ENCODE data around the gene KLF12.

KLF12 gene

GRCh38 chr13:74145249-74145975, 11.2 kb upstream of the KLF12 start:
- H3K4me1 Mint-ChIP-seq = no peaks in the 10 kb centered on the region
- no peak overlapping the region for H3K4me3 Mint-ChIP-seq
- H3K27me3 Mint-ChIP-seq = no peaks in the 10 kb centered on the region
- no peak for ATAC-seq
- no peaks in the 10 kb centered on the region for H3K9me3 Mint-ChIP-seq
- H3K27ac Mint-ChIP-seq = no peak overlapping the region
- H3K36me3 Mint-ChIP-seq = no peaks in the 10 kb centered on the region

DNA sequence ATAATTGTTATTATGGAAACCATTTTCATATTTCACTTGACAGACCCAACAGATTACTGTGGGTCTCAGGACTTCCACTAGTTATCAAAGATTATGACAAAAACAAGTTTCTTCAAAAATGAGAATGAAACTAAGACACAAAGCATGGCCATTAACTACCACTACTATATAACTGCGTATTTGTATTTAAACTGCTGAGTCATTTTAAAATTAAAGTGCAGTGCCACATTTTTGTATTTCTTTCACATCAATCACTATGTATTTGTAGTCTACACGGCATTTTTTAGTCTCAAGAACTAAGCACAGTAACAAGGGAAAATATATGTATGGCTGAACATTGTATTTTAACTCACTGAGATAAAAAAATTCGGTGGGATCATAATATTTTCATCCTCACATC, 10.1 kb upstream of the KLF12 start:
- no peak overlapping the region for H3K4me3 Mint-ChIP-seq
- no peaks in the 10 kb centered on the region for H3K9me3 Mint-ChIP-seq
- no peaks in the 10 kb centered on the region for H3K4me1 Mint-ChIP-seq
- no peak overlapping the region for H3K27ac Mint-ChIP-seq
- no peaks in the 10 kb centered on the region for H3K27me3 Mint-ChIP-seq
- no peaks in the 10 kb centered on the region for H3K36me3 Mint-ChIP-seq
- ATAC-seq = no peak

- Mint-ChIP-seq H3K4me1 (no peaks in the 10 kb centered on the region), H3K27me3 (no peaks in the 10 kb centered on the region), H3K4me3 (no peak overlapping the region), H3K27ac (no peak overlapping the region), H3K36me3 (no peaks in the 10 kb centered on the region), H3K9me3 (no peaks in the 10 kb centered on the region)
- no peak for ATAC-seq
These were observed 8.1 kb upstream of the KLF12 start for GRCh38 chr13:74142257-74142656.

- Mint-ChIP-seq H3K27ac (no peak overlapping the region), H3K4me1 (no peaks in the 10 kb centered on the region), H3K9me3 (no peaks in the 10 kb centered on the region), H3K27me3 (no peaks in the 10 kb centered on the region), H3K36me3 (no peaks in the 10 kb centered on the region), H3K4me3 (no peak overlapping the region)
- ATAC-seq = no peak
These were observed 4.0 kb upstream of the KLF12 start for GRCh38 chr13:74138241-74138640.

- Mint-ChIP-seq H3K27ac (no peak overlapping the region), H3K9me3 (no peaks in the 10 kb centered on the region), H3K4me1 (peaks cover 13% of the 10 kb centered on the region), H3K4me3 (no peak overlapping the region), H3K36me3 (no peaks in the 10 kb centered on the region), H3K27me3 (no peaks in the 10 kb centered on the region)
- no peak for ATAC-seq
These were observed 2.0 kb upstream of the KLF12 start for GRCh38 chr13:74136084-74136658.

- Mint-ChIP-seq H3K27ac (no peak overlapping the region), H3K36me3 (no peaks in the 10 kb centered on the region), H3K27me3 (no peaks in the 10 kb centered on the region), H3K4me1 (peaks cover 20% of the 10 kb centered on the region), H3K4me3 (no peak overlapping the region), H3K9me3 (no peaks in the 10 kb centered on the region)
- ATAC-seq = peak; percentile 58
These were observed 1.3 kb upstream of the KLF12 start for GRCh38 chr13:74135326-74136083.

DNA sequence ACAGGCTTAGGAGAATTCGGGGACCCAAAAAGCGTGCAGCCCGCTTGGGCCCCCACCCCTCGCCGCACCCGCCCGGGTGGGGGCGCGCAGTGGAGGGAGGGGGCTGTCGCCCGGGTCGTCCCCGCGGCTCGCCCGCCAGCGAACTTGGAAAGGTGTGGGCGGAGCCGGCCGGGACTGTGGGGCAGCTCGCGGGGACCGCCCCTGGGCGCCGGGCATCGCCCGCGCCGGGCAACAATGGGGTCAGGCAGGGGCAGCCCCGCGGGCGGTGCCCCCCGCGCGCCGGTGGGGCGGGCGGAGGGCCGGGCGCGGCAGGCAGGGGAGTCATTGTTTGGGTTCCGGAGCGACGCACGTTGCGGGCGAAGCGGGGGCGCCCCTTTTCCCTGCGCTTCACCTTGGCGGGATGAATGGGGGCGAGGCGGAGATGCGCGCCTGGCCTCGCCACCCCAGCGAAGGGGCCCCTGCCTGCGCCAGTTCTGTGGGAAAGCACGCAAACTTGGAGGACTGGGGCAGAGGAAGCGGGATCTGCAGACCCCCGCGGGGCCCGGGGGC, 647 bp upstream of the KLF12 start:
- ATAC-seq = peak; percentile 53
- no peaks in the 10 kb centered on the region for H3K36me3 Mint-ChIP-seq
- no peaks in the 10 kb centered on the region for H3K9me3 Mint-ChIP-seq
- H3K4me3 Mint-ChIP-seq = no peak overlapping the region
- H3K27ac Mint-ChIP-seq = no peak overlapping the region
- H3K4me1 Mint-ChIP-seq = peaks cover 27% of the 10 kb centered on the region
- no peaks in the 10 kb centered on the region for H3K27me3 Mint-ChIP-seq

DNA sequence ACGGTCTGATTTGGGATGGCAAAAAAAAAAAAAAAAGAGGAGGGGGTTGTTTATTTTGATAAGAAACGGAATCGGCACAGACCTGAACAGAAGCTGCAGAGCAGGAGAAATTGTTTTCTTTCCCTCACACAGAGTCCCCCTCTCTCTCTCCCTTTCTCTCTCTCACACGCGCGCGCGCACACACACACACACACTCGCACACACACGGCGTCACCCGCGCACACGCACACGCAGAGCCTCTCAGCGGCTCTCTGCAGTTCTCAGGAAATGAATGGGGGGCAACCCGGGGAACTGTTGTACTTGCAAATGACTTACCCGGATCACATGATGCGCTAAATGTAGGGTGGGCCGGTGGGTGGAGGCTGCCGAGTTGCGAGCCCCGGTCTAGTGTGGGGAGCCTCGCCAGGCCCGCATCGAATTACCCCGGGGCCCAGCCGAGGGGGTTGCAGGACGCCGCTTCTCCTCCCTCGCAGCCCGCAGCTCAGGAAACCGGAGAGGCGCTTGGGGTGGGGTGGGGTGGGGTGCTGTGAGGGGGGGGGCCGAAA, 475 bp downstream of the KLF12 start:
- peaks cover 33% of the 10 kb centered on the region for H3K4me1 Mint-ChIP-seq
- no peaks in the 10 kb centered on the region for H3K27me3 Mint-ChIP-seq
- H3K9me3 Mint-ChIP-seq = no peaks in the 10 kb centered on the region
- peak overlapping the region; percentile 87 for H3K4me3 Mint-ChIP-seq
- peak; percentile 82 for ATAC-seq
- no peak overlapping the region for H3K27ac Mint-ChIP-seq
- H3K36me3 Mint-ChIP-seq = no peaks in the 10 kb centered on the region

- peak overlapping the region; percentile 87 for H3K4me3 Mint-ChIP-seq
- H3K27ac Mint-ChIP-seq = no peak overlapping the region
- peaks cover 39% of the 10 kb centered on the region for H3K4me1 Mint-ChIP-seq
- H3K9me3 Mint-ChIP-seq = no peaks in the 10 kb centered on the region
- H3K36me3 Mint-ChIP-seq = no peaks in the 10 kb centered on the region
- no peak for ATAC-seq
- H3K27me3 Mint-ChIP-seq = no peaks in the 10 kb centered on the region
These were observed 1.2 kb downstream of the KLF12 start for GRCh38 chr13:74132776-74133656.

DNA sequence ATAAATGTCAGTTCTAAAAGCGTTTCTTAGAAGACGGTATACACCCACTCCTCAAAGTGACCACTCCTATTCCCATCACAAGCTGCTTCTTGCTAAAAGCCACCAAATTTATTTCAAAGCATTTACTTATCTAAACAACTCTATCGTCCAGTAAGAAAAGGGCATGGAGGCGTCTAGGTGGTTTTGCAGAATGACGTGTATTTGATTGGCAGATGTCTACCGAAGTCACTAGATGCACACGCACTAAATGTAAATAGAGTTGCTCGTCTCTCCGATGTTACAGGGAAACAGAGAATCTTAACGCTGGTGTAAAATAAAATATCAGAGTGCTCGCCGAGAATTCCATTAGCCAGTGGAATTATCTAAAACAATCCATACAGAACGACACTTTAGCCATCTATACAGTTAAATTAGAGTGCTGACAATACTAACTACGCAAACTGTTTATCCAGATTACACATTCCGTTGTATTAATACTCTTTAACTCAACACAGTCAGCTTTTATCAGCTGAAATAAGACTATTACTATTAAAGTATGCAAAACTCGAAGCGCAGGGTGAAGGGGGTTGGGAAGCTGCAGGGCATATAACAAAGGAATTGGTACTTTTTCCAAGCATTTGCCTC, 1.9 kb downstream of the KLF12 start:
- H3K4me3 Mint-ChIP-seq = peak overlapping the region; percentile 87
- H3K27me3 Mint-ChIP-seq = no peaks in the 10 kb centered on the region
- no peak overlapping the region for H3K27ac Mint-ChIP-seq
- H3K9me3 Mint-ChIP-seq = no peaks in the 10 kb centered on the region
- no peak for ATAC-seq
- no peaks in the 10 kb centered on the region for H3K36me3 Mint-ChIP-seq
- H3K4me1 Mint-ChIP-seq = peaks cover 44% of the 10 kb centered on the region

GRCh38 chr13:74131227-74131626, 3.0 kb downstream of the KLF12 start:
- Mint-ChIP-seq H3K27me3 (no peaks in the 10 kb centered on the region), H3K4me3 (no peak overlapping the region), H3K36me3 (no peaks in the 10 kb centered on the region), H3K9me3 (no peaks in the 10 kb centered on the region), H3K4me1 (peaks cover 50% of the 10 kb centered on the region), H3K27ac (no peak overlapping the region)
- ATAC-seq = no peak

GRCh38 chr13:74129500-74130191, 4.6 kb downstream of the KLF12 start:
- no peak for ATAC-seq
- H3K27me3 Mint-ChIP-seq = no peaks in the 10 kb centered on the region
- no peaks in the 10 kb centered on the region for H3K9me3 Mint-ChIP-seq
- peak overlapping the region; percentile 51 for H3K27ac Mint-ChIP-seq
- peaks cover 60% of the 10 kb centered on the region for H3K4me1 Mint-ChIP-seq
- no peaks in the 10 kb centered on the region for H3K36me3 Mint-ChIP-seq
- H3K4me3 Mint-ChIP-seq = peak overlapping the region; percentile 51

GRCh38 chr13:74128156-74128767, 5.9 kb downstream of the KLF12 start:
- H3K9me3 Mint-ChIP-seq = no peaks in the 10 kb centered on the region
- H3K27me3 Mint-ChIP-seq = no peaks in the 10 kb centered on the region
- ATAC-seq = no peak
- no peaks in the 10 kb centered on the region for H3K36me3 Mint-ChIP-seq
- H3K4me3 Mint-ChIP-seq = peak overlapping the region; percentile 23
- H3K4me1 Mint-ChIP-seq = peaks cover 66% of the 10 kb centered on the region
- peak overlapping the region; percentile 70 for H3K27ac Mint-ChIP-seq
